ENCODE results near the gene MMS19.
A peak's percentile ranks its signal among the peaks of the same experiment; 100 is the strongest.

MMS19 gene

GRCh38 chr10:97498841-97499560 lies 779 bp upstream of the MMS19 start, which contains the start of gene UBTD1:
Gene UBTD1 (plus strand): TSS chr10:97498924. CDS start chr10:97499204, 280 bp downstream.
- Histone ChIP-seq H3K27me3 (ENCODE audit: insufficient read depth, poor library complexity, severe bottlenecking) (no peaks in the 10 kb centered on the region), H3K27ac (replicated peaks) (peak within 1 kb of the TSS; percentile 85), H3K4me3 (replicated peaks; ENCODE audit: insufficient read depth, low read length) (peak within 1 kb of the TSS; percentile 95)
- TF ChIP-seq CTCF (IDR thresholded peaks at IDR 0.05; ENCODE audit: insufficient read depth, low read length) (no peak), SPI1 (IDR thresholded peaks at IDR 0.05; ENCODE audit: borderline replicate concordance, low read depth) (0 out of 2 replicates have a peak, but pooled peaks have one; percentile 20)
- no peak for DNase-seq (ENCODE audit: low read depth in 1 of 2, low spot score in 1 of 2)

- Histone ChIP-seq H3K4me3 (replicated peaks; ENCODE audit: insufficient read depth, low read length) (peak overlapping the region; percentile 95), H3K27me3 (ENCODE audit: insufficient read depth, poor library complexity, severe bottlenecking) (no peaks in the 10 kb centered on the region), H3K27ac (replicated peaks) (peak overlapping the region; percentile 85)
- DNase-seq (ENCODE audit: low read depth in 1 of 2, low spot score in 1 of 2), result peak; percentile 79 to 89
- TF ChIP-seq SPI1 (IDR thresholded peaks at IDR 0.05; ENCODE audit: borderline replicate concordance, low read depth), result no peak
- peak; percentile 92 for TF ChIP-seq POLR2AphosphoS5 (IDR thresholded peaks at IDR 0.05; ENCODE audit: low read depth)
These were observed 598 bp downstream of the MMS19 start for GRCh38 chr10:97497572-97498075.

GRCh38 chr10:97494863-97495506 lies 3.2 kb downstream of the MMS19 start:
- no peaks in the 10 kb centered on the region for H3K27me3 ChIP-seq (ENCODE audit: insufficient read depth, poor library complexity, severe bottlenecking)
- no peak overlapping the region for H3K27ac ChIP-seq (replicated peaks)
- no peak overlapping the region for H3K4me3 ChIP-seq (replicated peaks; ENCODE audit: insufficient read depth, low read length)
- no peak for DNase-seq (ENCODE audit: low read depth in 1 of 2, low spot score in 1 of 2)
- TF ChIP-seq, protein P1, sequence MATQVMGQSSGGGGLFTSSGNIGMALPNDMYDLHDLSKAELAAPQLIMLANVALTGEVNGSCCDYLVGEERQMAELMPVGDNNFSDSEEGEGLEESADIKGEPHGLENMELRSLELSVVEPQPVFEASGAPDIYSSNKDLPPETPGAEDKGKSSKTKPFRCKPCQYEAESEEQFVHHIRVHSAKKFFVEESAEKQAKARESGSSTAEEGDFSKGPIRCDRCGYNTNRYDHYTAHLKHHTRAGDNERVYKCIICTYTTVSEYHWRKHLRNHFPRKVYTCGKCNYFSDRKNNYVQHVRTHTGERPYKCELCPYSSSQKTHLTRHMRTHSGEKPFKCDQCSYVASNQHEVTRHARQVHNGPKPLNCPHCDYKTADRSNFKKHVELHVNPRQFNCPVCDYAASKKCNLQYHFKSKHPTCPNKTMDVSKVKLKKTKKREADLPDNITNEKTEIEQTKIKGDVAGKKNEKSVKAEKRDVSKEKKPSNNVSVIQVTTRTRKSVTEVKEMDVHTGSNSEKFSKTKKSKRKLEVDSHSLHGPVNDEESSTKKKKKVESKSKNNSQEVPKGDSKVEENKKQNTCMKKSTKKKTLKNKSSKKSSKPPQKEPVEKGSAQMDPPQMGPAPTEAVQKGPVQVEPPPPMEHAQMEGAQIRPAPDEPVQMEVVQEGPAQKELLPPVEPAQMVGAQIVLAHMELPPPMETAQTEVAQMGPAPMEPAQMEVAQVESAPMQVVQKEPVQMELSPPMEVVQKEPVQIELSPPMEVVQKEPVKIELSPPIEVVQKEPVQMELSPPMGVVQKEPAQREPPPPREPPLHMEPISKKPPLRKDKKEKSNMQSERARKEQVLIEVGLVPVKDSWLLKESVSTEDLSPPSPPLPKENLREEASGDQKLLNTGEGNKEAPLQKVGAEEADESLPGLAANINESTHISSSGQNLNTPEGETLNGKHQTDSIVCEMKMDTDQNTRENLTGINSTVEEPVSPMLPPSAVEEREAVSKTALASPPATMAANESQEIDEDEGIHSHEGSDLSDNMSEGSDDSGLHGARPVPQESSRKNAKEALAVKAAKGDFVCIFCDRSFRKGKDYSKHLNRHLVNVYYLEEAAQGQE (IDR thresholded peaks at IDR 0.05; ENCODE audit: insufficient replicate concordance, low read depth), result no peak
- TF ChIP-seq POLR2AphosphoS5 (IDR thresholded peaks at IDR 0.05; ENCODE audit: low read depth) (no peak), GABPA (IDR thresholded peaks at IDR 0.05; ENCODE audit: low read depth) (no peak), SPI1 (IDR thresholded peaks at IDR 0.05; ENCODE audit: borderline replicate concordance, low read depth) (no peak)

DNA sequence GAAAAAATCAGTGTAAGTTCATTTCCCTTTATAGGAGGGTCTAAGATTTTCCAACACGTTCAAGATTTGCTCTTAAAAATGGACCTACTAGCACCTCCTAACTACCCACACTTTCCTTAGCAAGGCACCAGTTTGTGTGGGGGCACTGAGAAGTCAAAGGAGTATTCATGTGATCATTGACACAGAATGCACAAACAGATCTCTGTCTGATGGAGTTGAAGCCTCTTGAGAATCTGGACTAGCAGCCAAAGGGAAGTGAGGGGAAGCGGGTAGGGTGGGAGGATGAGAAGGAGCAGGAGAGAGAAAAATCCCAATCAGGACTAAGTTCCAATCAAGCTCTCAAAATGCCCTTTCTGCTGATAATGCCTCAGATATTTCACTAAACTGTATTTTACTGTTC lies 4.1 kb downstream of the MMS19 start:
- Histone ChIP-seq H3K4me3 (replicated peaks; ENCODE audit: insufficient read depth, low read length) (no peak overlapping the region), H3K27ac (replicated peaks) (no peak overlapping the region), H3K27me3 (ENCODE audit: insufficient read depth, poor library complexity, severe bottlenecking) (no peaks in the 10 kb centered on the region)
- no peak for TF ChIP-seq GABPA (IDR thresholded peaks at IDR 0.05; ENCODE audit: low read depth)
- TF ChIP-seq, protein P1 (IDR thresholded peaks at IDR 0.05; ENCODE audit: insufficient replicate concordance, low read depth), result no peak
- no peak for DNase-seq (ENCODE audit: low read depth in 1 of 2, low spot score in 1 of 2)

DNA sequence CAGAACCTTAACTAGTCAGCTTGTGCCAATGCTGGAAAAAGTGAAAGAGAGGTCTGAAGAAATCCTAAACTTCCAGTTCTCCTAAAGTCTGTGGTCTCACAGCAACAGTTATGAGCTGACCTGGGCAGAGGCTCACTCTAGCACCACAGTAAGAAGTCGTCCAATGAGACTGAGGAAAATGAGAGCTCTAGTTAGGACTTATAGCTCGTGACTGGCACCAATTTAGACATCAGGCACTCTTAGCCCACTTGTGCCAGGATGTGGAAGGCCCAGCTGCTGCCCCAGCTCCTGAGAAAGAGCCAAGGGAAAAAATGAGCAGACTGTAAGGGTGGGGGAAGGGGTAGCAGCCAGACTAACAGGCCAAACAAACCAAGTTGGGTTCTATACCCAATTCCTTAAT lies 7.6 kb downstream of the MMS19 start:
- Histone ChIP-seq H3K27ac (replicated peaks) (no peak overlapping the region), H3K27me3 (ENCODE audit: insufficient read depth, poor library complexity, severe bottlenecking) (no peaks in the 10 kb centered on the region), H3K4me3 (replicated peaks; ENCODE audit: insufficient read depth, low read length) (no peak overlapping the region)
- TF ChIP-seq GABPA (IDR thresholded peaks at IDR 0.05; ENCODE audit: low read depth) (no peak), SPI1 (IDR thresholded peaks at IDR 0.05; ENCODE audit: borderline replicate concordance, low read depth) (no peak), CTCF (IDR thresholded peaks at IDR 0.05; ENCODE audit: insufficient read depth, low read length) (no peak), POLR2AphosphoS5 (IDR thresholded peaks at IDR 0.05; ENCODE audit: low read depth) (no peak)
- TF ChIP-seq, protein P1 (IDR thresholded peaks at IDR 0.05; ENCODE audit: insufficient replicate concordance, low read depth), result no peak
- no peak for DNase-seq (ENCODE audit: low read depth in 1 of 2, low spot score in 1 of 2)
